ENCODE measurements around the gene TFPI. TPM values are rescaled to one million over a fixed set of nuclear protein-coding genes. Genes with fewer than 3 reads are reported as not detected.

The TFPI gene
- total RNA-seq, 4 donors from 2014 or later: 68.9 to 219 (median 108) TPM

DNA sequence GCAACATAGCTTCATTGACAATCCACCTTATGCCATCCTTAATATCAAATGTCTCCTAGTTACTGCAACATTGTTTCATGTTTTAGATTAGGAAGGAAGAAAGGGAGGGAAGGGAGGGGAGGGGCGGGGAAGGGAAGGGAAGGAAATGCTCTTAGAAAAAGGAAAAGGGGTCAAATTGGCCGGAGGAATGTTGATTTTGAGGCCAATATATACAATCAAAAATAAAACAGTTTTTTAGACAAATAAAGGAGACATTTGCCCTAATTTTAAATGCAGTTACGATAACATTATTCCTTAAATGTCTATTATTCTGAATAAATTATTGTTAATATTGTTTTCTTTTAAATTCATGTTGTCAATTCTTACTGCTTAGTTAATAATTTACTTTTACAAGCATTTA, 72.7 kb downstream of the TFPI start:
- TF ChIP-seq, protein P1, sequence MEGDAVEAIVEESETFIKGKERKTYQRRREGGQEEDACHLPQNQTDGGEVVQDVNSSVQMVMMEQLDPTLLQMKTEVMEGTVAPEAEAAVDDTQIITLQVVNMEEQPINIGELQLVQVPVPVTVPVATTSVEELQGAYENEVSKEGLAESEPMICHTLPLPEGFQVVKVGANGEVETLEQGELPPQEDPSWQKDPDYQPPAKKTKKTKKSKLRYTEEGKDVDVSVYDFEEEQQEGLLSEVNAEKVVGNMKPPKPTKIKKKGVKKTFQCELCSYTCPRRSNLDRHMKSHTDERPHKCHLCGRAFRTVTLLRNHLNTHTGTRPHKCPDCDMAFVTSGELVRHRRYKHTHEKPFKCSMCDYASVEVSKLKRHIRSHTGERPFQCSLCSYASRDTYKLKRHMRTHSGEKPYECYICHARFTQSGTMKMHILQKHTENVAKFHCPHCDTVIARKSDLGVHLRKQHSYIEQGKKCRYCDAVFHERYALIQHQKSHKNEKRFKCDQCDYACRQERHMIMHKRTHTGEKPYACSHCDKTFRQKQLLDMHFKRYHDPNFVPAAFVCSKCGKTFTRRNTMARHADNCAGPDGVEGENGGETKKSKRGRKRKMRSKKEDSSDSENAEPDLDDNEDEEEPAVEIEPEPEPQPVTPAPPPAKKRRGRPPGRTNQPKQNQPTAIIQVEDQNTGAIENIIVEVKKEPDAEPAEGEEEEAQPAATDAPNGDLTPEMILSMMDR (IDR thresholded peaks at IDR 0.05; ENCODE audit: low read depth): no peak

DNA sequence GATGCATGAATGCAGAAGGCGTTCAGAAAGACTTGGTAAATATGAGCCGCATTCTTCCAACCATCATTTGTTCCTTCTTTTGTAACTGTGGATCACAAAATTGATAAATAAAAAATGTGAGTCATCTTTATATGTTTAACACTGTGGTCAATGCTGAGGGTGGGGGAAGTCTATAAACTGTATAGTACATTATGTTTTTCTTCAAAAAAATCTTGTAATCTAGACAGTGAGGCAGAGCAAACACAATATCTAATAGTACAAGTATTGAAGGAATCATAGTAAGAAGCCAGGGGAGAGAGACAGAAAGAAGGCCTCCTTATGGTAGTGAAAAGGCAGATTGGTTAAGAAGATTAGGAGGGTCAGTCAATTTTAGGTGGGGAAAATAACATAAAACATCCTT, 75.5 kb downstream of the TFPI start:
- TF ChIP-seq, protein P1 (IDR thresholded peaks at IDR 0.05; ENCODE audit: low read depth): no peak

DNA sequence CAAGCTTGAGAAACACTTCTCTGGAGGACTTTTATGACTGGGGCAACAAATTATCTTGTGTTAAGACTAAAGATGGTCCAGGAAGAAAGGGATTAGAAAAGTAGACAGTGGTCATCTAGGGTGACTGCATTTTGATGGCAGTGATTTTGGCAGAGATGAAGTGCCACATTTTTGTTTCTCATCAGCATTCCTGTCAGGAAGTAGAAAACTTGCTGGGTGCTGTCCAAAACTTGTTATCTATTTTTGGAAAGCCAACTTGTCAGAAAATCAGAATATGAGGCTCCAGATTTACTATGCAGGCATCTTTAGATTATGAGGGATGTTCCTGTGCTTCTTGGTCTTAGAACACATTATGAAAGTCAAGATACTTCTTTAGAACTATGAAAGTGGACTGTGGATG, 77.2 kb downstream of the TFPI start:
- TF ChIP-seq, protein P1 (IDR thresholded peaks at IDR 0.05; ENCODE audit: low read depth): no peak

DNA sequence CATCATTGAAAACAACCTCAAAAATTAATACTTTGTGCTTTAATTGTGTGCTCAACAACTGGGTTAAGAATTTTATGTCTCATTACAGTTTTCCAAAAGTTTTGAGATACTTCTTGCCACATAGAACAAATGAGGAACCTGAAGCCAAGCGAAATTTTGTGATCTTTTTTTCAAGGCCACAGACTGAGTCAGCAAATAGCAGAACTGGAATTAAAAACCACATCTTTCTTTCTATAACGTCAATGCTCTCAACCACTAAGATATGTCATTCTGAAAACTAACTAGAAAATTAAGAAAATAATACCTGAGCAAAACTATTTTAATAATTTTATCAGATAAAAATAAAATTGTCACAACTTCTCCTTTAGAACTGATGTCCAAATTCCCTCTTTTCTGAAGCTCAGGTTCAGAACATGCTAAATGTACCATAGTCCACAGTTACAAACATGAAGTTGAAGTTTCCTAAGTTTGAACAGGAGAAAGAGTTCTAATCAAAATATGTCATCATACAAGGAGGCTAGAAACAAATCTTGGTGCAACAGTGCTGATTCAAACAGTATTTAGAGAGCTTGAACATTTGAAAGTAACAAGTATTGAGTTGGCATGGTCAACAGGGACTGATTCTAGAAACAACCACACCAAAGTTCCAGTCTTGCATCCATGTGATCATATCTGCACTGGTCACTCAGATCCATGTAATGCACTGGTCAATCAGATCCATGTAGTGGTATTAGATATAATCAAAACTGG, 78.6 kb downstream of the TFPI start:
- TF ChIP-seq, protein P1 (IDR thresholded peaks at IDR 0.05; ENCODE audit: low read depth): no peak

DNA sequence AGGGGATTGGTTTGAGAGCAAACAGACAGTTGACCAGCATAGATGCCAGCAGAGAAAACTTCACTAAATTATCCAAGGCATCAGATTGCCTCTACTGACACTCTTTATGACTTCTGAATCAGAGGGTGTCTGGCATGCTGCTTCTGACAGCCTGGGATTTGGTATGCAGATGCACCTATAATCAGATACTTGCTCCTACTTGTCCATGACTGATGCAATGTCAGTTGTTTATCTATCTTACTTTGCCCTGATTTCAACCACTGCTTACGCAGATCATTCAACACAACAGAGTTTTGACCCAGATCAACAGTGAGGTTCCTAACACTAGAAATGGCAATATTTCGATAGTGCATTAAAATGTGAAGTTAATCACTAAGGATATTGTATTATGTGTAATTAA, 83.5 kb downstream of the TFPI start:
- TF ChIP-seq, protein P1 (IDR thresholded peaks at IDR 0.05; ENCODE audit: low read depth): no peak

DNA sequence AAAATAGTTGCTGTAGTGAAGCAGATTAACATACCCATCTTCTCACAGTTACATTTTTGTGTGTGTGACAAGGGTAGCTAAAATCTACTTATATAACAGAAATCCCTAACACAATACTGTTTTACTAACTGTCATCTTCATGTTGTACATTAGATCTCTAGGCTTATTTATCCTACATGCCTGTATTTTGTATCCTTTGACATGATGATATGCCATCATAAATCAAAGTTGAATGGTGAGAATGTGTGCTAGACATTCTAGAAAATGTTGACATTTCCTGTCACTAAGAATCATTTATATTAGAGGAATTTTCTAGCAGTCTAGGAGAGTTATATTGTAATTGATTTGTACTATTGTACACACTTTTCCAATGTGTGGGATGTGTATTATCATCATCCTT, 84.7 kb downstream of the TFPI start:
- TF ChIP-seq, protein P1 (IDR thresholded peaks at IDR 0.05; ENCODE audit: low read depth): no peak

DNA sequence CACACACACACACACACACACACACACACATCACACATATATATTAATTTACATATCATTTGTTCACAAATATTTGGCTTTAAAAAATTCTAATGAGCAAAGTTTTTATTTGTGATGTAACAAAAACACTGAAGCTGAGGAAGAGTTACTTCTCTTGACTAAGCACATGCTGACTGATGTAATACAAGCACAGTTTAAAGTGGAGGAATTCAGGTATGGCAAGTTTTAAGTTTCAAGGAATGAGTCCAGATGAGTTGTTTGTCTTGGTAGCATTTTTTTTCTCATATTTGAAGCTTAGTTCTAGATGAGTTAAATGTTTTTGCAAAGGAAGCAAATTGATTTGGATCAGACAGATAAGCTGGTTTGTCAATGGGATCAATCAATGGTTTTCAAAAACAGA, 86.0 kb downstream of the TFPI start:
- TF ChIP-seq, protein P1 (IDR thresholded peaks at IDR 0.05; ENCODE audit: low read depth): no peak

Measured in subcutaneous adipose tissue (tissue), 4 donors.